NOMO-1 treated with DMSO at 0.1 percent for 48 hours (cell line): ENCODE data around the gene ANXA8.

Experiments
- DNase-seq: peaks from one replicate; lab custom pipeline; 2025; ENCODE audit not compliant: unreplicated experiment; lab: John Stamatoyannopoulos, UW

The ANXA8 gene

GRCh38 chr10:47449102-47449978 lies 34.6 kb downstream of the ANXA8 start:
- DNase-seq = peak; percentile 32

GRCh38 chr10:47447705-47448104 lies 36.2 kb downstream of the ANXA8 start:
- no peak for DNase-seq

GRCh38 chr10:47447209-47447608 lies 36.7 kb downstream of the ANXA8 start:
- DNase-seq = no peak

- DNase-seq = no peak
Observed at GRCh38 chr10:47445720-47446119, 38.2 kb downstream of the ANXA8 start.

GRCh38 chr10:47444047-47444446 lies 39.9 kb downstream of the ANXA8 start:
- DNase-seq = no peak

GRCh38 chr10:47443145-47443544 lies 40.8 kb downstream of the ANXA8 start:
- DNase-seq = no peak

GRCh38 chr10:47442351-47442750 lies 41.6 kb downstream of the ANXA8 start:
- no peak for DNase-seq

GRCh38 chr10:47441938-47442337 lies 42.0 kb downstream of the ANXA8 start:
- DNase-seq = no peak

GRCh38 chr10:47440207-47440606 lies 43.7 kb downstream of the ANXA8 start:
- no peak for DNase-seq

- no peak for DNase-seq
Observed at GRCh38 chr10:47438857-47439474, 44.9 kb downstream of the ANXA8 start.

- peak; percentile 8 for DNase-seq
Observed at GRCh38 chr10:47435081-47435480, 48.8 kb downstream of the ANXA8 start.

- no peak for DNase-seq
Observed at GRCh38 chr10:47425813-47426419, 58.0 kb downstream of the ANXA8 start.

- DNase-seq = no peak
Observed at GRCh38 chr10:47424231-47424630, 59.7 kb downstream of the ANXA8 start.

- no peak for DNase-seq
Observed at GRCh38 chr10:47423476-47423875, 60.4 kb downstream of the ANXA8 start.

GRCh38 chr10:47421057-47421952 lies 62.6 kb downstream of the ANXA8 start:
- DNase-seq = no peak

GRCh38 chr10:47420305-47421056 lies 63.4 kb downstream of the ANXA8 start:
- DNase-seq = no peak

GRCh38 chr10:47419421-47419820 lies 64.5 kb downstream of the ANXA8 start:
- DNase-seq = no peak

GRCh38 chr10:47418966-47419365 lies 64.9 kb downstream of the ANXA8 start:
- no peak for DNase-seq

- DNase-seq = no peak
Observed at GRCh38 chr10:47418321-47418720, 65.6 kb downstream of the ANXA8 start.
